ENCODE results near the gene DSC3.
A peak's percentile ranks its signal among the peaks of the same experiment; 100 is the strongest.
"Not testable (repeated sequence)": the region's sequence is repeated elsewhere in the genome, so short reads cannot be mapped to it uniquely, and the experiment has no call there.

Gene DSC3

GRCh38 chr18:31015715-31016434, 26.7 kb downstream of the DSC3 start:
- H3K4me3 ChIP-seq (replicated peaks; ENCODE audit: low read depth, low read length): no peak overlapping the region
- DNase-seq (ENCODE audit: extremely low read depth, insufficient read length): no peak
- TF ChIP-seq CTCF (IDR thresholded peaks at IDR 0.05; ENCODE audit: insufficient read depth, low read length, poor library complexity, severe bottlenecking): no peak

GRCh38 chr18:31011455-31011854, 31.1 kb downstream of the DSC3 start:
- not testable (repeated sequence) for H3K27me3 ChIP-seq (replicated peaks; ENCODE audit: control insufficient read depth, insufficient read depth, low read length); H3K36me3 ChIP-seq (ENCODE audit: control insufficient read depth, insufficient read depth, low read length); DNase-seq (ENCODE audit: extremely low read depth, insufficient read length); H3K4me3 ChIP-seq (replicated peaks; ENCODE audit: low read depth, low read length)

More at GRCh38 chr18:31015715-31016434, 26.7 kb downstream of the DSC3 start:
- Histone ChIP-seq H3K36me3 (ENCODE audit: control insufficient read depth, insufficient read depth, low read length) (no peaks in the 10 kb centered on the region), H3K27me3 (replicated peaks; ENCODE audit: control insufficient read depth, insufficient read depth, low read length) (no peaks in the 10 kb centered on the region)

GRCh38 chr18:31010601-31011000, 31.9 kb downstream of the DSC3 start:
- DNase-seq (ENCODE audit: extremely low read depth, insufficient read length): no peak
- no peak for TF ChIP-seq CTCF (IDR thresholded peaks at IDR 0.05; ENCODE audit: insufficient read depth, low read length, poor library complexity, severe bottlenecking)

GRCh38 chr18:30999887-31000628, 42.5 kb downstream of the DSC3 start:
- no peak for DNase-seq (ENCODE audit: extremely low read depth, insufficient read length)
- H3K36me3 ChIP-seq (ENCODE audit: control insufficient read depth, insufficient read depth, low read length): no peaks in the 10 kb centered on the region

More at GRCh38 chr18:31010601-31011000, 31.9 kb downstream of the DSC3 start:
- H3K36me3 ChIP-seq (ENCODE audit: control insufficient read depth, insufficient read depth, low read length): no peaks in the 10 kb centered on the region
- H3K27me3 ChIP-seq (replicated peaks; ENCODE audit: control insufficient read depth, insufficient read depth, low read length): no peaks in the 10 kb centered on the region
- no peak overlapping the region for H3K4me3 ChIP-seq (replicated peaks; ENCODE audit: low read depth, low read length)

GRCh38 chr18:30999186-30999585, 43.4 kb downstream of the DSC3 start:
- Histone ChIP-seq H3K36me3 (ENCODE audit: control insufficient read depth, insufficient read depth, low read length) (no peaks in the 10 kb centered on the region), H3K4me3 (replicated peaks; ENCODE audit: low read depth, low read length) (no peak overlapping the region), H3K27me3 (replicated peaks; ENCODE audit: control insufficient read depth, insufficient read depth, low read length) (no peaks in the 10 kb centered on the region)
- TF ChIP-seq CTCF (IDR thresholded peaks at IDR 0.05; ENCODE audit: insufficient read depth, low read length, poor library complexity, severe bottlenecking): peak; percentile 15
- no peak for DNase-seq (ENCODE audit: extremely low read depth, insufficient read length)

More at GRCh38 chr18:30999887-31000628, 42.5 kb downstream of the DSC3 start:
- Histone ChIP-seq H3K4me3 (replicated peaks; ENCODE audit: low read depth, low read length) (no peak overlapping the region), H3K27me3 (replicated peaks; ENCODE audit: control insufficient read depth, insufficient read depth, low read length) (no peaks in the 10 kb centered on the region)
- no peak for TF ChIP-seq CTCF (IDR thresholded peaks at IDR 0.05; ENCODE audit: insufficient read depth, low read length, poor library complexity, severe bottlenecking)

GRCh38 chr18:30997223-30997622, 45.3 kb downstream of the DSC3 start:
- DNase-seq (ENCODE audit: extremely low read depth, insufficient read length): no peak
- no peaks in the 10 kb centered on the region for H3K36me3 ChIP-seq (ENCODE audit: control insufficient read depth, insufficient read depth, low read length)
- no peak overlapping the region for H3K4me3 ChIP-seq (replicated peaks; ENCODE audit: low read depth, low read length)
- TF ChIP-seq CTCF (IDR thresholded peaks at IDR 0.05; ENCODE audit: insufficient read depth, low read length, poor library complexity, severe bottlenecking): no peak
- H3K27me3 ChIP-seq (replicated peaks; ENCODE audit: control insufficient read depth, insufficient read depth, low read length): no peaks in the 10 kb centered on the region
